OCI-LY3 (cell line): Measurements from ENCODE around the gene COL16A1.
"Not testable (repeated sequence)": the region's sequence is repeated elsewhere in the genome, so short reads cannot be mapped to it uniquely, and the experiment has no call there.

Experiments
- H2AFZ ChIP-seq: fragments of 200-600, 300-600 bp; shearing (Covaris generic); 2 replicates; pipeline ENCODE4 v1.6.0; 2014; ENCODE audit warnings: antibody characterized with exemption, low read depth, low read length
- H3K27ac ChIP-seq: fragments of 200-600, 300-600 bp; sonication (generic); 2 replicates; pipeline ENCODE4 v1.5.1; 2014; ENCODE audit warnings: mild to moderate bottlenecking, low read length, moderate library complexity, mixed read lengths
- H3K27me3 ChIP-seq: fragments of 200-600, 300-600 bp; sonication (generic); 2 replicates; pipeline ENCODE4 v1.6.1; 2014; ENCODE audit warnings: low read depth, low read length, mixed read lengths
- H3K36me3 ChIP-seq: fragments of 200-600, 300-600 bp; sonication (generic); replicated peaks from 2 replicates; pipeline ENCODE3; 2014; ENCODE audit warnings: low read depth, low read length, mixed read lengths
- H3K4me1 ChIP-seq: fragments of 300-600, 200-600 bp; sonication (generic); 2 replicates; pipeline ENCODE4 v1.6.1; 2014; ENCODE audit warnings: low read length, mixed read lengths
- H3K4me2 ChIP-seq: fragments of 200-600, 300-600 bp; sonication (generic); 2 replicates; pipeline ENCODE4 v1.6.1; 2014; ENCODE audit warnings: low read length, mixed read lengths
- H3K4me3 ChIP-seq: fragments of 300-600, 200-600 bp; sonication (generic); 2 replicates; pipeline ENCODE4 v1.5.1; 2014; ENCODE audit warnings: antibody characterized with exemption, mild to moderate bottlenecking, low read length, moderate library complexity
- H3K79me2 ChIP-seq: fragments of 300-600, 200-600 bp; shearing (Covaris generic); 2 replicates; pipeline ENCODE4 v1.6.1; 2014; ENCODE audit warnings: mild to moderate bottlenecking, low read length, mixed read lengths
- H3K9ac ChIP-seq: fragments of 300-600, 200-600 bp; shearing (Covaris generic); 2 replicates; pipeline ENCODE4 v1.6.0; 2014; ENCODE audit warnings: mild to moderate bottlenecking, low read length, moderate library complexity
- H3K9me3 ChIP-seq: fragments of 200-600, 300-600 bp; shearing (Covaris generic); 2 replicates; pipeline ENCODE4 v1.6.1; 2014; ENCODE audit warnings: low read length, mixed read lengths; ENCODE audit not compliant: insufficient read depth
- H4K20me1 ChIP-seq: fragments of 200-600, 300-600 bp; sonication (generic); 2 replicates; pipeline ENCODE4 v1.6.1; 2016; ENCODE audit warnings: low read length, mixed read lengths; ENCODE audit not compliant: insufficient read depth
- CTCF ChIP-seq: fragments of 200-600, 300-600 bp; sonication (generic); IDR thresholded peaks from 2 replicates; pipeline ENCODE4 v1.5.1; 2014; ENCODE audit warnings: antibody characterized with exemption, low read length, low read depth
- EZH2phosphoT487 ChIP-seq: fragments of 200-600 bp; shearing (Covaris generic); IDR thresholded peaks from 2 replicates; pipeline ENCODE4 v1.6.1; 2018; ENCODE audit warnings: antibody characterized with exemption, mixed run types, low read depth

Gene COL16A1

GRCh38 chr1:31707711-31708110 lies 3.9 kb upstream of the COL16A1 start:
- H3K4me3 ChIP-seq, result no peak overlapping the region
- H3K4me2 ChIP-seq, result peak overlapping the region; percentile 24; the same call in 1 of the 2 replicates
- no peaks in the 10 kb centered on the region for H3K9me3 ChIP-seq
- no peaks in the 10 kb centered on the region for H3K36me3 ChIP-seq
- TF ChIP-seq CTCF (peak; percentile 28), EZH2phosphoT487 (no peak)
- peak overlapping the region; percentile 26; the same call in 1 of the 2 replicates for H3K9ac ChIP-seq
- no peaks in the 10 kb centered on the region for H3K79me2 ChIP-seq
- no peaks in the 10 kb centered on the region for H3K27me3 ChIP-seq
- peaks cover 63% of the 10 kb centered on the region for H3K4me1 ChIP-seq
- H4K20me1 ChIP-seq, result no peaks in the 10 kb centered on the region
- H3K27ac ChIP-seq, result no peak overlapping the region
- H2AFZ ChIP-seq, result peak overlapping the region; percentile 47; the same call in 1 of the 2 replicates

GRCh38 chr1:31707059-31707600 lies 3.3 kb upstream of the COL16A1 start:
- Histone ChIP-seq H3K4me1 (peaks cover 57% of the 10 kb centered on the region), H3K4me2 (peak overlapping the region; percentile 59), H3K4me3 (peak overlapping the region; percentile 0; the same call in 1 of the 2 replicates)

GRCh38 chr1:31706384-31707058 lies 2.7 kb upstream of the COL16A1 start:
- peak overlapping the region; percentile 0; the same call in 1 of the 2 replicates for H3K4me3 ChIP-seq
- peak overlapping the region; percentile 59 for H3K4me2 ChIP-seq
- no peaks in the 10 kb centered on the region for H4K20me1 ChIP-seq
- TF ChIP-seq EZH2phosphoT487 (no peak), CTCF (peak; percentile 8)
- H3K27ac ChIP-seq, result peak overlapping the region; percentile 34; the same call in 1 of the 2 replicates
- H3K27me3 ChIP-seq, result no peaks in the 10 kb centered on the region
- H3K36me3 ChIP-seq, result no peaks in the 10 kb centered on the region
- H3K9ac ChIP-seq, result no peak overlapping the region; the same call in 1 of the 2 replicates
- H3K4me1 ChIP-seq, result peaks cover 51% of the 10 kb centered on the region
- H2AFZ ChIP-seq, result no peak overlapping the region
- H3K9me3 ChIP-seq, result no peaks in the 10 kb centered on the region
- no peaks in the 10 kb centered on the region for H3K79me2 ChIP-seq

More at GRCh38 chr1:31707059-31707600, 3.3 kb upstream of the COL16A1 start:
- H2AFZ ChIP-seq, H3K9me3 ChIP-seq, H3K36me3 ChIP-seq, H4K20me1 ChIP-seq, H3K27me3 ChIP-seq, H3K79me2 ChIP-seq, H3K9ac ChIP-seq: not testable (repeated sequence)
- H3K27ac ChIP-seq, result peak overlapping the region; percentile 34; the same call in 1 of the 2 replicates

GRCh38 chr1:31705080-31705866 lies 1.5 kb upstream of the COL16A1 start:
- Histone ChIP-seq H3K4me2 (peak overlapping the region; percentile 93), H3K36me3 (no peaks in the 10 kb centered on the region), H3K27ac (peak overlapping the region; percentile 62), H2AFZ (peak overlapping the region; percentile 72), H3K27me3 (no peaks in the 10 kb centered on the region), H3K9me3 (no peaks in the 10 kb centered on the region), H3K4me3 (peak overlapping the region; percentile 65), H3K9ac (peak overlapping the region; percentile 79), H3K4me1 (peaks cover 49% of the 10 kb centered on the region), H4K20me1 (no peaks in the 10 kb centered on the region), H3K79me2 (no peaks in the 10 kb centered on the region)
- peak; percentile 57 for TF ChIP-seq CTCF
- no peak for TF ChIP-seq EZH2phosphoT487
